ENCODE results near the gene SLC52A1. TPM values are rescaled to one million over a fixed set of nuclear protein-coding genes. Genes with fewer than 3 reads are reported as not detected.

Gene SLC52A1
- total RNA-seq, 1 experiment from 2014 or later: 1.1 TPM

- CTCF ChIA-PET: interaction anchor here (1.2 kb wide), 1 partner anchor 14 kb away, joined by 3 read pairs; no protein-coding TSS in a partner anchor
- no peak for DNase-seq (ENCODE audit: low spot score)
Observed at GRCh38 chr17:5047446-5047845, 12.2 kb upstream of the SLC52A1 start.

GRCh38 chr17:5045496-5045895, 10.3 kb upstream of the SLC52A1 start:
- no peak for ATAC-seq
- Mint-ChIP-seq H3K27me3 (ENCODE audit: low read depth) (no peaks in the 10 kb centered on the region), H3K4me3 (no peak overlapping the region), H3K4me1 (no peaks in the 10 kb centered on the region), H3K36me3 (no peaks in the 10 kb centered on the region), H3K27ac (no peak overlapping the region), H3K9me3 (no peaks in the 10 kb centered on the region)
- DNase-seq (ENCODE audit: low spot score): no peak
- CTCF ChIA-PET: interaction anchor here (0.9 to 1.2 kb wide), 3 partner anchors 9 to 137 kb away, joined by 3 read pairs; partner anchors contain the start of gene CAMTA2
- POLR2A ChIA-PET: no interaction called here
- TF ChIP-seq NFE2L1 (CRISPR knock-in tag; IDR thresholded peaks at IDR 0.05) (no peak), RELA (CRISPR knock-in tag; IDR thresholded peaks at IDR 0.05; ENCODE audit: borderline replicate concordance) (no peak), ZNF263 (CRISPR knock-in tag; IDR thresholded peaks at IDR 0.05; ENCODE audit: low read depth) (no peak), ZBTB43 (CRISPR knock-in tag; IDR thresholded peaks at IDR 0.05) (no peak), CDX4 (CRISPR knock-in tag; IDR thresholded peaks at IDR 0.05; ENCODE audit: borderline replicate concordance) (no peak)
- TF ChIP-seq, protein P1, sequence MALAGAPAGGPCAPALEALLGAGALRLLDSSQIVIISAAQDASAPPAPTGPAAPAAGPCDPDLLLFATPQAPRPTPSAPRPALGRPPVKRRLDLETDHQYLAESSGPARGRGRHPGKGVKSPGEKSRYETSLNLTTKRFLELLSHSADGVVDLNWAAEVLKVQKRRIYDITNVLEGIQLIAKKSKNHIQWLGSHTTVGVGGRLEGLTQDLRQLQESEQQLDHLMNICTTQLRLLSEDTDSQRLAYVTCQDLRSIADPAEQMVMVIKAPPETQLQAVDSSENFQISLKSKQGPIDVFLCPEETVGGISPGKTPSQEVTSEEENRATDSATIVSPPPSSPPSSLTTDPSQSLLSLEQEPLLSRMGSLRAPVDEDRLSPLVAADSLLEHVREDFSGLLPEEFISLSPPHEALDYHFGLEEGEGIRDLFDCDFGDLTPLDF (CRISPR knock-in tag; IDR thresholded peaks at IDR 0.05): no peak

More at GRCh38 chr17:5047446-5047845, 12.2 kb upstream of the SLC52A1 start:
- no peaks in the 10 kb centered on the region for H3K36me3 Mint-ChIP-seq
- POLR2A ChIA-PET: no interaction called here
- H3K4me3 Mint-ChIP-seq: no peak overlapping the region
- H3K27ac Mint-ChIP-seq: no peak overlapping the region
- H3K27me3 Mint-ChIP-seq (ENCODE audit: low read depth): no peaks in the 10 kb centered on the region
- H3K9me3 Mint-ChIP-seq: no peaks in the 10 kb centered on the region
- ATAC-seq: no peak
- TF ChIP-seq HMGA2 (CRISPR knock-in tag; IDR thresholded peaks at IDR 0.05) (no peak), NR2C2 (CRISPR knock-in tag; IDR thresholded peaks at IDR 0.05) (no peak), ATF1 (CRISPR knock-in tag; IDR thresholded peaks at IDR 0.05) (no peak), ERG (CRISPR knock-in tag; IDR thresholded peaks at IDR 0.05) (no peak)
- H3K4me1 Mint-ChIP-seq: no peaks in the 10 kb centered on the region

GRCh38 chr17:5044630-5045029, 9.4 kb upstream of the SLC52A1 start:
- no peak overlapping the region for H3K4me3 Mint-ChIP-seq
- TF ChIP-seq NR1H2 (CRISPR knock-in tag; IDR thresholded peaks at IDR 0.05): no peak
- TF ChIP-seq FOXJ3 (CRISPR knock-in tag; IDR thresholded peaks at IDR 0.05; ENCODE audit: borderline replicate concordance): no peak
- TF ChIP-seq TCF7 (CRISPR knock-in tag; IDR thresholded peaks at IDR 0.05; ENCODE audit: low read depth): no peak
- TF ChIP-seq FOXP4 (CRISPR knock-in tag; IDR thresholded peaks at IDR 0.05): no peak
- TF ChIP-seq, protein P2, sequence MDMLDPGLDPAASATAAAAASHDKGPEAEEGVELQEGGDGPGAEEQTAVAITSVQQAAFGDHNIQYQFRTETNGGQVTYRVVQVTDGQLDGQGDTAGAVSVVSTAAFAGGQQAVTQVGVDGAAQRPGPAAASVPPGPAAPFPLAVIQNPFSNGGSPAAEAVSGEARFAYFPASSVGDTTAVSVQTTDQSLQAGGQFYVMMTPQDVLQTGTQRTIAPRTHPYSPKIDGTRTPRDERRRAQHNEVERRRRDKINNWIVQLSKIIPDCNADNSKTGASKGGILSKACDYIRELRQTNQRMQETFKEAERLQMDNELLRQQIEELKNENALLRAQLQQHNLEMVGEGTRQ (CRISPR knock-in tag; IDR thresholded peaks at IDR 0.05): no peak
- TF ChIP-seq JUN (CRISPR knock-in tag; IDR thresholded peaks at IDR 0.05): no peak
- no peak for TF ChIP-seq ZNF281 (CRISPR knock-in tag; IDR thresholded peaks at IDR 0.05)
- TF ChIP-seq, protein P3, sequence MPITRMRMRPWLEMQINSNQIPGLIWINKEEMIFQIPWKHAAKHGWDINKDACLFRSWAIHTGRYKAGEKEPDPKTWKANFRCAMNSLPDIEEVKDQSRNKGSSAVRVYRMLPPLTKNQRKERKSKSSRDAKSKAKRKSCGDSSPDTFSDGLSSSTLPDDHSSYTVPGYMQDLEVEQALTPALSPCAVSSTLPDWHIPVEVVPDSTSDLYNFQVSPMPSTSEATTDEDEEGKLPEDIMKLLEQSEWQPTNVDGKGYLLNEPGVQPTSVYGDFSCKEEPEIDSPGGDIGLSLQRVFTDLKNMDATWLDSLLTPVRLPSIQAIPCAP (CRISPR knock-in tag; IDR thresholded peaks at IDR 0.05): no peak
- no peak for TF ChIP-seq ETV6 (CRISPR knock-in tag; IDR thresholded peaks at IDR 0.05)
- no peak for TF ChIP-seq ZNF138 (CRISPR knock-in tag; conservative IDR thresholded peaks at IDR 0.05)
- TF ChIP-seq, protein P4, sequence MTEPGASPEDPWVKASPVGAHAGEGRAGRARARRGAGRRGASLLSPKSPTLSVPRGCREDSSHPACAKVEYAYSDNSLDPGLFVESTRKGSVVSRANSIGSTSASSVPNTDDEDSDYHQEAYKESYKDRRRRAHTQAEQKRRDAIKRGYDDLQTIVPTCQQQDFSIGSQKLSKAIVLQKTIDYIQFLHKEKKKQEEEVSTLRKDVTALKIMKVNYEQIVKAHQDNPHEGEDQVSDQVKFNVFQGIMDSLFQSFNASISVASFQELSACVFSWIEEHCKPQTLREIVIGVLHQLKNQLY (CRISPR knock-in tag; IDR thresholded peaks at IDR 0.05): no peak

More at GRCh38 chr17:5044630-5045029, 9.4 kb upstream of the SLC52A1 start:
- no peak overlapping the region for H3K27ac Mint-ChIP-seq
- no peaks in the 10 kb centered on the region for H3K36me3 Mint-ChIP-seq
- no peaks in the 10 kb centered on the region for H3K4me1 Mint-ChIP-seq
- H3K9me3 Mint-ChIP-seq: no peaks in the 10 kb centered on the region
- no peak for ATAC-seq
- ChIA-PET POLR2A (no interaction called here), CTCF (interaction anchor here (0.9 to 1.3 kb wide), 2 partner anchors 17 to 57 kb away, joined by 3 read pairs; partner anchors contain the start of gene CAMTA2)
- no peak for DNase-seq (ENCODE audit: low spot score)
- no peaks in the 10 kb centered on the region for H3K27me3 Mint-ChIP-seq (ENCODE audit: low read depth)

Data from WTC11 (cell line).